ENCODE measurements around the gene SMYD3.
"Not testable (repeated sequence)": the region's sequence is repeated elsewhere in the genome, so short reads cannot be mapped to it uniquely, and the experiment has no call there.

SMYD3 gene

GRCh38 chr1:245957427-245957826, 549.7 kb downstream of the SMYD3 start:
- Histone ChIP-seq H3K4me1 (peaks cover 27 to 36% (median 31%) of the 10 kb centered on the region in 10 experiments), H3K36me3 (no peaks in the 10 kb centered on the region), H3K9ac (no peak overlapping the region), H3K4me2 (no peak overlapping the region), H3K27me3 (no peaks in the 10 kb centered on the region), H3K4me3 (no peak overlapping the region), H3K9me3 (replicated peaks in 1 of 11) (peaks cover 0 to 6% (median 0%) of the 10 kb centered on the region in 11 experiments; a peak in 2 of 22 replicates), H4K20me1 (no peaks in the 10 kb centered on the region), H3K27ac (no peak overlapping the region)
- no peak for TF ChIP-seq Cebpa-rat (IDR thresholded peaks at IDR 0.05)

- Histone ChIP-seq H3K36me3 (no peaks in the 10 kb centered on the region), H3K4me3 (no peak overlapping the region), H3K4me1 (peaks cover 27 to 36% (median 31%) of the 10 kb centered on the region in 10 experiments), H3K9ac (no peak overlapping the region), H4K20me1 (no peaks in the 10 kb centered on the region), H3K27me3 (no peaks in the 10 kb centered on the region), H3K9me3 (replicated peaks in 1 of 11) (peaks cover 0 to 6% (median 0%) of the 10 kb centered on the region in 11 experiments; a peak in 2 of 22 replicates), H3K4me2 (peak overlapping the region; percentile 16 to 56 (median 40); a peak in 21 of 22 replicates), H3K27ac (peak overlapping the region in 1 of 11 experiments; percentile 45; a peak in 1 of 22 replicates)
- TF ChIP-seq Cebpa-rat (IDR thresholded peaks at IDR 0.05) = no peak
Observed at GRCh38 chr1:245956225-245956624, 550.9 kb downstream of the SMYD3 start.

GRCh38 chr1:245953876-245954660, 553.0 kb downstream of the SMYD3 start:
- Histone ChIP-seq H3K27me3 (no peaks in the 10 kb centered on the region), H4K20me1 (no peaks in the 10 kb centered on the region), H3K4me1 (peaks cover 27 to 36% (median 31%) of the 10 kb centered on the region in 10 experiments), H3K4me2 (peak overlapping the region; percentile 71 to 94 (median 87)), H3K36me3 (no peaks in the 10 kb centered on the region), H3K9me3 (replicated peaks in 1 of 11) (peaks cover 0 to 2% (median 0%) of the 10 kb centered on the region in 11 experiments; a peak in 2 of 22 replicates), H3K9ac (peak overlapping the region in 10 of 11 experiments; percentile 2 to 69 (median 40); a peak in 15 of 22 replicates), H3K27ac (peak overlapping the region in 10 of 11 experiments; percentile 9 to 70 (median 54); a peak in 18 of 22 replicates), H3K4me3 (peak overlapping the region; percentile 10 to 52 (median 34); a peak in 16 of 20 replicates)
- TF ChIP-seq Cebpa-rat (IDR thresholded peaks at IDR 0.05) = no peak

GRCh38 chr1:245952383-245953026, 554.6 kb downstream of the SMYD3 start:
- Histone ChIP-seq H3K9ac (no peak overlapping the region), H3K4me2 (no peak overlapping the region), H3K4me1 (peaks cover 27 to 36% (median 31%) of the 10 kb centered on the region in 10 experiments), H3K27ac (0 out of 22 replicates have a peak overlapping the region, but pooled peaks of 1 of the 11 experiments have one; percentile 48), H3K4me3 (no peak overlapping the region), H3K36me3 (no peaks in the 10 kb centered on the region), H4K20me1 (no peaks in the 10 kb centered on the region), H3K9me3 (replicated peaks in 1 of 11) (0 out of 22 replicates have a peak, but pooled peaks cover 0 to 4% (median 0%) of the 10 kb centered on the region in 11 experiments), H3K27me3 (no peaks in the 10 kb centered on the region)
- TF ChIP-seq Cebpa-rat (IDR thresholded peaks at IDR 0.05) = no peak

- Histone ChIP-seq H3K9ac (no peak overlapping the region), H3K4me1 (peaks cover 0 to 7% (median 6%) of the 10 kb centered on the region in 10 experiments; a peak in 16 of 20 replicates), H3K4me3 (no peak overlapping the region), H3K27me3 (no peaks in the 10 kb centered on the region), H3K9me3 (replicated peaks in 1 of 11) (peaks cover 17 to 30% (median 21%) of the 10 kb centered on the region in 11 experiments), H3K36me3 (peaks cover 0 to 5% (median 0%) of the 10 kb centered on the region in 11 experiments; a peak in 1 of 22 replicates), H3K4me2 (no peak overlapping the region), H3K27ac (no peak overlapping the region), H4K20me1 (no peaks in the 10 kb centered on the region)
- TF ChIP-seq Cebpa-rat (IDR thresholded peaks at IDR 0.05) = no peak
Observed at GRCh38 chr1:245948786-245949185, 558.3 kb downstream of the SMYD3 start.

GRCh38 chr1:245946905-245947304, 560.2 kb downstream of the SMYD3 start:
- TF ChIP-seq Cebpa-rat (IDR thresholded peaks at IDR 0.05) = no peak
- Histone ChIP-seq H3K27me3 (no peaks in the 10 kb centered on the region), H3K4me1 (no peaks in the 10 kb centered on the region), H4K20me1 (no peaks in the 10 kb centered on the region), H3K9me3 (replicated peaks in 1 of 11) (peaks cover 17 to 30% (median 22%) of the 10 kb centered on the region in 11 experiments), H3K27ac (no peak overlapping the region), H3K9ac (no peak overlapping the region), H3K4me2 (no peak overlapping the region), H3K4me3 (no peak overlapping the region), H3K36me3 (peaks cover 0 to 5% (median 0%) of the 10 kb centered on the region in 11 experiments; a peak in 1 of 22 replicates)

GRCh38 chr1:245945136-245945535, 561.9 kb downstream of the SMYD3 start:
- H4K20me1 ChIP-seq, H3K27me3 ChIP-seq, H3K4me1 ChIP-seq, H3K4me2 ChIP-seq, H3K27ac ChIP-seq, H3K9ac ChIP-seq, H3K36me3 ChIP-seq, H3K4me3 ChIP-seq: not testable (repeated sequence)
- peaks cover 17 to 30% (median 22%) of the 10 kb centered on the region in 11 experiments for H3K9me3 ChIP-seq (replicated peaks in 1 of 11)

- Histone ChIP-seq H3K27me3 (no peaks in the 10 kb centered on the region), H3K9me3 (replicated peaks in 1 of 11) (peaks cover 17 to 30% (median 21%) of the 10 kb centered on the region in 11 experiments), H3K9ac (no peak overlapping the region), H3K36me3 (peaks cover 0 to 5% (median 0%) of the 10 kb centered on the region in 11 experiments; a peak in 1 of 22 replicates), H3K4me1 (peaks cover 0 to 10% (median 7%) of the 10 kb centered on the region in 10 experiments; a peak in 12 of 20 replicates), H3K4me2 (no peak overlapping the region), H3K27ac (no peak overlapping the region), H4K20me1 (peaks cover 0 to 4% (median 0%) of the 10 kb centered on the region in 11 experiments; a peak in 1 of 22 replicates), H3K4me3 (no peak overlapping the region)
- TF ChIP-seq Cebpa-rat (IDR thresholded peaks at IDR 0.05) = no peak
Observed at GRCh38 chr1:245942856-245943255, 564.2 kb downstream of the SMYD3 start.

- not testable (repeated sequence) for H3K27me3 ChIP-seq, H3K36me3 ChIP-seq, H3K9ac ChIP-seq, H3K4me2 ChIP-seq, H4K20me1 ChIP-seq, H3K27ac ChIP-seq, H3K4me3 ChIP-seq
- Histone ChIP-seq H3K9me3 (replicated peaks in 1 of 11) (peaks cover 17 to 30% (median 21%) of the 10 kb centered on the region in 11 experiments), H3K4me1 (peaks cover 0 to 10% (median 7%) of the 10 kb centered on the region in 10 experiments; a peak in 12 of 20 replicates)
Observed at GRCh38 chr1:245941771-245942170, 565.3 kb downstream of the SMYD3 start.

All from BLaER1 treated with 17β-estradiol and CSF1 and Interleukin-3, amounts not matched to agents 10 nM and 100 nM (cell line).